ENCODE data around the gene RHOG. TPM values are rescaled to one million over a fixed set of nuclear protein-coding genes. Genes with fewer than 3 reads are reported as not detected.
A peak's percentile ranks its signal among the peaks of the same experiment; 100 is the strongest.

The RHOG gene
- total RNA-seq, 1 experiment from 2014 or later, result 35.7 TPM

DNA sequence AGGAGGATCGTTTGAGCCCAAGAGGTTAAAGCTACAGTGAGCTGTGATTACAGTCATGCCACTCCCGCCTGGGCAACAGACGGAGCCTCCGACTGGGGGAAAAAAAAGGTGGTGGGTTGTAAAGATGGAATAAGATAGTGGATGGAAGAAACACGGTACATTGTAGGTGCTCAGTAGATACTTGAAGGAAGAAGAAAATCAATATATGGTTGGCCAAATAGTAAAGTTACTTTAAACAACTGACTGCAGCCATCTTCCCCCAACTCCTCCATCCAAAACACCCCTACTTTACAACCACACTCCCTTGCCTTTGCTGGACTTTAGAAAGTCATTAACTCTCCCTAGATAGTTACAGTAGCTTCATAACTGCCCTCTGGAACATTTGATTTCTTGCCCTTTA, 40.9 kb downstream of the RHOG start:
- H3K27ac Mint-ChIP-seq (ENCODE audit: low read depth, unreplicated experiment), result peak overlapping the region; percentile 46
- TF ChIP-seq, protein P1, sequence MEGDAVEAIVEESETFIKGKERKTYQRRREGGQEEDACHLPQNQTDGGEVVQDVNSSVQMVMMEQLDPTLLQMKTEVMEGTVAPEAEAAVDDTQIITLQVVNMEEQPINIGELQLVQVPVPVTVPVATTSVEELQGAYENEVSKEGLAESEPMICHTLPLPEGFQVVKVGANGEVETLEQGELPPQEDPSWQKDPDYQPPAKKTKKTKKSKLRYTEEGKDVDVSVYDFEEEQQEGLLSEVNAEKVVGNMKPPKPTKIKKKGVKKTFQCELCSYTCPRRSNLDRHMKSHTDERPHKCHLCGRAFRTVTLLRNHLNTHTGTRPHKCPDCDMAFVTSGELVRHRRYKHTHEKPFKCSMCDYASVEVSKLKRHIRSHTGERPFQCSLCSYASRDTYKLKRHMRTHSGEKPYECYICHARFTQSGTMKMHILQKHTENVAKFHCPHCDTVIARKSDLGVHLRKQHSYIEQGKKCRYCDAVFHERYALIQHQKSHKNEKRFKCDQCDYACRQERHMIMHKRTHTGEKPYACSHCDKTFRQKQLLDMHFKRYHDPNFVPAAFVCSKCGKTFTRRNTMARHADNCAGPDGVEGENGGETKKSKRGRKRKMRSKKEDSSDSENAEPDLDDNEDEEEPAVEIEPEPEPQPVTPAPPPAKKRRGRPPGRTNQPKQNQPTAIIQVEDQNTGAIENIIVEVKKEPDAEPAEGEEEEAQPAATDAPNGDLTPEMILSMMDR (IDR thresholded peaks at IDR 0.05; ENCODE audit: unreplicated experiment), result no peak
- H3K36me3 Mint-ChIP-seq (ENCODE audit: insufficient read depth, unreplicated experiment), result peaks cover 13% of the 10 kb centered on the region
- no peak overlapping the region for H3K4me3 Mint-ChIP-seq (ENCODE audit: unreplicated experiment)
- no TSS peak for BruUV-seq (replicated peaks)
- CTCF ChIA-PET, result interaction anchor here (0.6 to 4.1 kb wide), 5 partner anchors 9 to 191 kb away, joined by 3 to 43 read pairs (median 3); partner anchors contain the start of gene PGAP2
- H3K9me3 Mint-ChIP-seq (ENCODE audit: unreplicated experiment), result no peaks in the 10 kb centered on the region
- POLR2A ChIA-PET, result interaction anchor here (1.0 kb wide), 1 partner anchor 9 kb away, joined by 3 read pairs; no protein-coding TSS in a partner anchor
- intact Hi-C loops (cut with micrococcal nuclease), result loop anchor here (10.0 kb wide), 1 partner anchor 345 kb away; no protein-coding TSS in a partner anchor
- H3K4me1 Mint-ChIP-seq (ENCODE audit: insufficient read depth, unreplicated experiment), result peaks cover 9% of the 10 kb centered on the region
- no peaks in the 10 kb centered on the region for H3K27me3 Mint-ChIP-seq (ENCODE audit: insufficient read depth, unreplicated experiment)
- DNase-seq (ENCODE audit: unreplicated experiment), result no peak

DNA sequence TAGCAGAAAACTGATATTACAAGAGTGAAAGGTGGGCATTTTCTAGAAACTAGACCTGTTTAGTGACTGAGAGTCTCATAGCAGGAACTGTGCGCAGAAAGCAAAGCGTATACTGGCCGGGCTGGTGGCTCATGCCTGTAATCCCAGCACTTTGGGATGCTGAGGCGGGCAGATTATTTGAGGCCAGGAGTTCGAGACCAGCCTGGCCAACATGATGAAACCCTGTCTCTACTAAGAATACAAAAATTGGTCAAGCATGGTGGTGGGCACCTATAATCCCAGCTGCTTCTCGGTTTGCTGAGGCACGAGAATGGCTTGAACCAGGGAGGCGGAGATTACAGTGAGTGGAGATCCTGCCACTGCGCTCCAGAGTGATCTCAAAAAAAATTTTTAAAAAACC, 41.6 kb downstream of the RHOG start:
- Mint-ChIP-seq H3K4me1 (ENCODE audit: insufficient read depth, unreplicated experiment) (peaks cover 9% of the 10 kb centered on the region), H3K36me3 (ENCODE audit: insufficient read depth, unreplicated experiment) (peaks cover 21% of the 10 kb centered on the region), H3K27me3 (ENCODE audit: insufficient read depth, unreplicated experiment) (no peaks in the 10 kb centered on the region), H3K9me3 (ENCODE audit: unreplicated experiment) (no peaks in the 10 kb centered on the region), H3K4me3 (ENCODE audit: unreplicated experiment) (peak overlapping the region; percentile 86), H3K27ac (ENCODE audit: low read depth, unreplicated experiment) (peak overlapping the region; percentile 46)
- CTCF ChIA-PET, result interaction anchor here (0.6 to 4.1 kb wide), 4 partner anchors 10 to 190 kb away, joined by 3 to 43 read pairs (median 4); partner anchors contain the start of gene PGAP2
- BruUV-seq (replicated peaks), result no TSS peak
- intact Hi-C loops (cut with micrococcal nuclease), result no loop called here
- DNase-seq (ENCODE audit: unreplicated experiment), result no peak
- TF ChIP-seq, protein P1 (IDR thresholded peaks at IDR 0.05; ENCODE audit: unreplicated experiment), result no peak
- POLR2A ChIA-PET, result interaction anchor here (1.0 to 4.5 kb wide), 3 partner anchors 8 to 20 kb away, joined by 3 to 61 read pairs (median 4); partner anchors contain the start of gene PGAP2

DNA sequence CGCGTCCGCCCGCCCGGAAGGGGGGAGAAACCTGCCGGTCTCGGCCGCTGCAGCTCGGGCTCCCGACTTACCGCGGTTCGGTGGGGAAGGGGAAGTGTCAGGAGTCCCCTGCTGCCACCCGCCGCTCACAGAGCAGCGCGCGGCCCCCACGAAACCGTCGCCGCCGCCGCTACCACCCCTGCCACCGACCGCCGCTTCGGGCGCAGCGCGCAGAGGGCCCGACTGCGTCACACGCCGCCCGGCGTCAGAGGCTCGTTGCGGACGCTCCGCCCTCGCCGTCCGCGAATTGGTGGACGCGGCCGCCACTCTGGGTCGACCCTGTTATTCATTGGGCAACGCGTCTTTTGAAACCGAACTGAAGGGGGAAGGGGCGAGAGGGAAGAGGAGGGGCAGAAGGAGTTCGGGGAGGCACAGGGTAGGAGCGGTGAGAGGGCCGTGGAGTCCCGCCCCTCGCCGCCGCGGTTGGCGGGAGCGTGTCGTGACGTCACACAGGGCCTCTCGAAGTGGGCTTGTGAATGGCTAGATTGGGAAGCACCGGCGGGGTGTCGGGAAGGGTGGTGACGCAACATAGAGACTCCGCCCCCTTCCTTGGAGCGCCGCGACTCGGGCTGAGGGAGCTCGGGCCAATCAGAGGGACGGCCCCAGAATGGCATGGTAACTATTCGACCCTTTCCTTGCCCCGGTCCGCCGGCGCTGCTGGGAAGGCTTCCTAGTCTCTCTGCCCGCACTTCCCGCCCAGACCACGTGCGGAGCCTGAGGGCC, 43.2 kb downstream of the RHOG start, which contains the start of gene NUP98:
Gene NUP98 (minus strand): TSS at position 226 of the 762 bp plus-strand sequence. CDS start 15,437 bp downstream, outside the sequence.
- ChIA-PET CTCF (interaction anchor here (0.9 to 4.1 kb wide), 2 partner anchors 12 to 15 kb away, joined by 7 to 43 read pairs; partner anchors contain the start of gene PGAP2), POLR2A (interaction anchor here (0.6 to 5.4 kb wide), 19 partner anchors 8 to 297 kb away, joined by 3 to 61 read pairs (median 4); partner anchors contain the start of genes PGAP2, RHOG and STIM1)
- Mint-ChIP-seq H3K9me3 (ENCODE audit: unreplicated experiment) (no peaks in the 10 kb centered on the region), H3K27ac (ENCODE audit: low read depth, unreplicated experiment) (peak within 1 kb of the TSS; percentile 93), H3K36me3 (ENCODE audit: insufficient read depth, unreplicated experiment) (peaks cover 37% of the 10 kb centered on the region), H3K4me1 (ENCODE audit: insufficient read depth, unreplicated experiment) (peaks cover 9% of the 10 kb centered on the region), H3K27me3 (ENCODE audit: insufficient read depth, unreplicated experiment) (no peaks in the 10 kb centered on the region), H3K4me3 (ENCODE audit: unreplicated experiment) (peak within 1 kb of the TSS; percentile 86)
- TF ChIP-seq, protein P1 (IDR thresholded peaks at IDR 0.05; ENCODE audit: unreplicated experiment), result no peak
- peak; percentile 100 for DNase-seq (ENCODE audit: unreplicated experiment)
- intact Hi-C loops (cut with micrococcal nuclease), result loop anchor here (1.0 kb wide), 1 partner anchor 44 kb away; no protein-coding TSS in a partner anchor
- no TSS peak for BruUV-seq (replicated peaks)

DNA sequence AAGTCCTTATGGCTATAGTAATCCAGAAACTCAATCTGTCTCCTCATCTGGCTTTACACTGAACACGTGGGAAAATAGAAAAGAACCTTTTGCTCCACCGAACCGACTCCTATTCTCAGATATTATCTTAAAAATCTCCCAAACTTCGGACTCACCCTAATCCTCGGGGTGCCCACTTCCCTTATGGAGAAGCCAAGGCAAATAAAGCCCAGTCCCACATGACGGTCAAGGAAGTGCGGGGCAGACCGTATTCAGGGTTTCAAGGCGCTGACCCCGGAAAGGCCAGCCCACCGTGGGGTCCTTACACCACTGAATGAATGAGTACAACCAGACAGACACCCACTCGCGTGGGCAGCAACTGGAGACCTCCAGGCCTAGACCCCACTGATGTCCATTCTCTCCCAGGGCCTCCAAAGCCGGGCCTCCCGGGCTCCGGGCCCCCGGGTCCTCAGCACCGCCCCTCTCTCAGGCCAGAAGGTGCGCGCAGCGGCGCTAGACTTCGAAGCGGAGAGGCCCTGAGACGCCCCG, 43.9 kb downstream of the RHOG start:
- no peak for DNase-seq (ENCODE audit: unreplicated experiment)
- ChIA-PET POLR2A (interaction anchor here (0.8 to 5.4 kb wide), 10 partner anchors 9 to 297 kb away, joined by 3 to 61 read pairs (median 5); partner anchors contain the start of genes PGAP2 and RHOG), CTCF (interaction anchor here (0.7 to 4.1 kb wide), 4 partner anchors 12 to 248 kb away, joined by 3 to 43 read pairs (median 6); partner anchors contain the start of gene PGAP2)
- Mint-ChIP-seq H3K4me3 (ENCODE audit: unreplicated experiment) (peak overlapping the region; percentile 86), H3K36me3 (ENCODE audit: insufficient read depth, unreplicated experiment) (peaks cover 43% of the 10 kb centered on the region), H3K4me1 (ENCODE audit: insufficient read depth, unreplicated experiment) (peaks cover 9% of the 10 kb centered on the region), H3K9me3 (ENCODE audit: unreplicated experiment) (no peaks in the 10 kb centered on the region), H3K27ac (ENCODE audit: low read depth, unreplicated experiment) (peak overlapping the region; percentile 93), H3K27me3 (ENCODE audit: insufficient read depth, unreplicated experiment) (no peaks in the 10 kb centered on the region)
- intact Hi-C loops (cut with micrococcal nuclease), result loop anchor here (1.0 kb wide), 1 partner anchor 44 kb away; no protein-coding TSS in a partner anchor
- TF ChIP-seq, protein P1 (IDR thresholded peaks at IDR 0.05; ENCODE audit: unreplicated experiment), result no peak
- no TSS peak for BruUV-seq (replicated peaks)

All from MCF 10A (cell line).